Right forelimb (tissue), 1 donor: ENCODE measurements around the gene RARS2.
"Not testable (repeated sequence)": the region's sequence is repeated elsewhere in the genome, so short reads cannot be mapped to it uniquely, and the experiment has no call there.

Experiments used
- DNase-seq: peaks from one replicate; pipeline ENCODE4 v3.0.0-alpha.2; 2018

Gene RARS2

DNA sequence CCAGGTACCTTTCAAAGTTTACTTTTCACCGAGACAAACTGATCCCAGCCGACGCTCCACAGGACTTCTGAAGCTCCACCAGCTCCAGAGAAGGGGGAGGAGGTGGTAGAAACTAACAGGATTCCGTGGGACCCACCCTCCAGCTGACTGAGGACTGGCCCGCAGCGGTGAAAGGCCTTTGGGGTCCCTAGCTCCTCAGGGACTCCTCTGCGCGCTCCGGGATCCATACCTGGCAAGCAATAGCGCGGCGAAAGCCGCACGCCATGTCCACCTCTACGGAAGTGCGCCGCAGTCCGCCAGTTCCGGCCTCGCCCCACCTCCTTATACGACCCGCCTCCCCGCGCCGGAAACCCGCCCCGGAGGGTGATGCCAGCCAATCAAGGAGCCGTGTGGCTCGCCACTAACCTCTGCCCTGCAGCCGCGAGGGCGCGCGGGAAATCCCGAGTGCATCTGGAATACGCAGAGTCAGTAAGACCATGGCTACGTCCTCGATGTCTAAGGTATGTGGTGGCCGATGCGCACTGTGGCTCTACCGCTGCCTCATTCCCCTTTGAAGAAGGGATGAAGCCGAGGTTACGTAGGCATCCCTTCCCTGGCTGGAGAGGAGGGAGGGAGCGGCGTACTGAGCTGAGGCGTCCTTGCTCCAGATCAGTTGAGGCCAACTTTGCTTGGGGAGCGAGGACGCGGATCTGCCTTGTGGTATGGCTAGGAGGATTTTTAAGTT lies at the start of gene RARS2, which contains the start of gene ORC3:
Gene RARS2, minus strand, starts transcription at position 295 of the 724 bp plus-strand sequence. Its CDS starts 30 bp downstream, at position 265.
Gene ORC3, plus strand, starts transcription at position 443 of the 724 bp plus-strand sequence. Its CDS starts 34 bp downstream, at position 477.
- peak; percentile 97 for DNase-seq

DNA sequence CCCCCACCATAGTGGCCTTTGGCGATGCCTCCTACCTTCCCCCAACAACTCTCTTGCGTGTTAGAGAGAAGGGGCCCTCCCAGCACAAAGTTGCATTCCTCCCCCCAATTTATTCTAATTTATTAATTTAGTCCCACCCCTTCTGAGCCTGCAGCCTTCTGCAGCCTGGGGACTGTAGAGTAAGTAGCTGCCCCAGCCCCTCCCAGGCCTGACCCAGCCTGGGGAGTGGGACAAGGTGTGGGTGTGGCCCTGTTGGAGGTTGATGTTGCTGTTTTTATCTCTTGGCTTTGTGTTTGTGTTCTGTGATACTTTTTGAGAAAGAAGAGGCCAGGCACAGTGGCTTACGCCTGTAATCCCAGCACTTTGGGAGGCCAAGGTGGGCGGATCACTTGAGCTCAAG lies 49.6 kb upstream of the RARS2 start:
- DNase-seq = no peak

DNA sequence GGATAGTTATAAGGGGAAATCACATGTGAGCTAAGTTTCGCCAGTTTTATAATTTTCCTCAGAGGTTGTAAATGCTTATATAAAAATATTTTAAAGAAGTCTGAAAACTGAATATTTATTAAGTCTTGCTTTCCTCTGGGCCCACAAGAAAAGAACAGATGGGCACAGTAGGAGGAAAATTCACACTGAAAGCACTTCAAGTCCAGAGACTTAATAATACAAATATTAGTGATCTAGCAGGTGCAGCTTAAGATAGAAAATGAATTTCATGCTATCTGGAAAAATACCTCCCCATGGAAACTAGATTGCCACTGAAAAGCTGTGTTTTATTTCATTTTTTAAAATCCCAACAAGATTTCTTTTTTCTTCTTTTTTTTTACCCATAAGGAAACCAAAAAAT lies 47.3 kb upstream of the RARS2 start:
- no peak for DNase-seq

- DNase-seq = no peak
Observed at GRCh38 chr6:87636315-87636714, 46.5 kb upstream of the RARS2 start.

DNA sequence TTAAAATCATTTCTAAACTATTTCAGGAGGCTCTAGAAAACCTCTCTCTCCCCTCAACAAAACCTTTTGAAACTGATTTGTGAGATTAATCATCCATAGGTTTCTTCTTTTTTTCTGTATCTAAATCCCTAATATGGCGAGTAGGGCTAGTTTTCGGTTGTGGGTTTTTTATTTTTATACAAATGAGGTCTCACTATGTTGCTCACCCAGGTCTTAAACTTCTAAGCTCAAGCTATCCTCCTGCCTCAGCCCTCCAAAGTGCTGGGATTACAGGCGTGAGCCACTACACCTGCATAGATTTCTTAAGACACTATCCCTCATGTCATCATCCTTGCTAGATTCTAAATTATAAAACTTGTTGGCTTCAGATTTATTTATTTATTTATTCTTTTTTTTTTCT lies 44.1 kb upstream of the RARS2 start:
- no peak for DNase-seq

GRCh38 chr6:87630746-87631145 lies 41.0 kb upstream of the RARS2 start:
- DNase-seq = no peak

DNA sequence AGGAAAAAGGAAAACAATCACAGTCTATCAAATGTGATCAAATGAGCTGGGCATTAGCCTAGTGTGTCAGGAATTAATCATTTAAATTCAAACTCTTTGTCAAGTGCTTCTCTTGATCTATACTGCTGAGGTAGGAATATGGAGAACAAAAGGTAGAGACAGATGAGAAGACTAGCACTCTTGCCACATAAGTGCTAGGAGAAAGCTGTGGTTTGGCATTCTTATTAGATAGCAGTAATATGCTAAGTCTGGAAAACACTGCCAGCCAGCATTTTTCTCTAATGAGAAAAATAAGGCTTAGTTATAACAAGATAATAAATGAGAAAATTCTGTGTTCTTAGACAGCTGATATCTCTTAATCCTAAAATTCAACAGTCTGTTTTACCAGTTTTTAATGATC lies 39.1 kb upstream of the RARS2 start:
- no peak for DNase-seq

- no peak for DNase-seq
Observed at GRCh38 chr6:87628424-87628823, 38.6 kb upstream of the RARS2 start.

DNA sequence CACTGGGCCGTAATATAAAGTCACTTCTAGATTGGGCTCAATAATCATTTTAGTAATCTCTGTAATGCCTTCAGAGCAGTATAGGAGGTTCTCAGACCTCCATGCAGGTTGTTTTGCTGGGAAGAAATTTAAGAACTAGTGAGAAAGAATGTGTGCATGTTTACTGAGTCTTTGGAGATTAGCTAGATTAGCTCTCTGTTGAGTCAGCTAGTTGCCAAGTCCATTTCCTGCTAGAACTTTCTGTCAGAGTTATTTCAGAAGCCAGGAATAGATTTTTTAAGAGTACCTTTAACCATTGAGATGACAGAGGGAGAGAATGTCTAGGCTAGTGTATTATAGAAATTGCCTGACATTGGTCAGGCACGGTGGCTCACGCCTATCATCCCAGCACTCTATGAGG lies 33.5 kb upstream of the RARS2 start:
- no peak for DNase-seq

GRCh38 chr6:87618531-87618930 lies 28.7 kb upstream of the RARS2 start:
- DNase-seq = no peak

- DNase-seq = no peak
Observed at GRCh38 chr6:87617405-87617804, 27.6 kb upstream of the RARS2 start.

DNA sequence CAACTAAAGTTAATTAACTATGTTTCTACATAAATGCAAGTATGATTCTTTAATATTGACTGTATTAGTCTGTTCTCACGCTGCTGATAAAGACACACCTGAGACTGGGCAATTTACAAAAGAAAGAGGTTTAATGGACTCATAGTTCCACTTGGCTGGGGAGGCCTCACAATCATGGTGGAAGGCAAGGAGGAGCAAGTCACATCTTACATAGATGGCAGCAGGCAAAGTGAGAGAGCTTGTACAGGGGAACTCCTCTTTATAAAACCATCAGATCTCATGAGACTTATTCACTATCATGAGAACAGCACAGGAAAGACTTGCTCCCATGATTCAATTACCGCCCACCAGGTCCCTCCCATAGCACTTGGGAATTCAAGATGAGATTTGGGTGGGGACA lies 23.2 kb upstream of the RARS2 start:
- not testable (repeated sequence) for DNase-seq

DNA sequence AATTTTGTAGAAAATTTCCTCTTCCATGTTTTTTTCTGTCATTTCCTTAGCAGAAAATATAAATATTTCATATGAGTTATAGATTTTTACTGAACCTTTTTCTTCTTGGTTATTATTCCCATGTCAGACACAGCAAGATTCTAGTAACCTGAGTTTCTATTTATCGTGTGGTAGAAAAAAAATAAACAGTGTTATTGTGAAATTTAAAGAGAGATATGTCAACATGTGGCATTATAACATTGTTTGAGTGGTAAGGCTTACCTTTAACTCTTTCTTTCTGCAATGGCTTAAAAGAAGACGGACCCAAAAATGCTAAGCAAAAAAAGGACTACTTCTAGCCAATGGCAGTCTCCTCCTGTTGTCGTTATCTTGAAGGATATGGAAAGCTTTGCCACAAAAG lies 19.0 kb upstream of the RARS2 start:
- no peak for DNase-seq

DNA sequence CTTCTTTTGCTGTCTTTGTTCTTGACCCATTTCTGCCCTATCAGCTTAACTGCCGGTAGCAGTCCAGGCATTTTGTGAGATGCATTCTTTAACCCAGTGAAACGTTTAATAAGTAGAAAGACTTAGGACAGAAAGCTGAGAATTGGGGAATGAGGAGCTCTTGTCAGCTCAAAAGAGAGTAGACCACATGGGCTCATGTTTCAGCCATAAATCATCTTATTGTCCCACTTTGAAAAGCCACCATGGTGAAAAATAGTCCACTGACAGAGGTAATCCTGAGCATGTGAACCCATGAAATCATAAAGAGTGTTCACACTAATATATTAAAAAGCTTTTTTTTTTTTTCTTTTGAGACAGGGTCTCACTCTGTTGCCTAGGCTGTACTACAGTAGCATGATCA lies 16.4 kb upstream of the RARS2 start:
- DNase-seq = no peak

- DNase-seq = no peak
Observed at GRCh38 chr6:87600576-87600975, 10.8 kb upstream of the RARS2 start.

- DNase-seq = no peak
Observed at GRCh38 chr6:87590990-87591389, 1.2 kb upstream of the RARS2 start.

DNA sequence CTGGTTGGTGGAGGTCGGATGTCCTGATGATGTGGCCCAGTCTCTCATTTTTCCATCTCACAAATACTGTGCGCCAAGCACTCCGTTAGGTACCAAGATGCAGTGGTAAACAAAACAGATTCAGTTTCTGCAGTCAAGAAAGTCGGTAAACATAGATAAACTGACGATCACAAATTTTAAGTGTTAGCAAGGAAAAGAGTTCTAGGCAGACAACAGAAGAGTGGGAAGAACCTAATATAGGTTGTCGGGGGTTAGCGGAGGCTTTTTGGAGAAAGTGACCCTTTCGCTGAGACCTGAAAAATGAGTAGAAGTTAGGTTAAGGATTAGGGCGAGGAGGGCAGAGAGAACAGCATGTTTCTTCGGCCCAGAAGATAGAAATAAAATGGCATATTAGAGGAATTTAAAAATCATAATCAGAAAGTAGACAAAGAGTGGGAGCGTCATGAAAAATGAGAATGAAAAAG lies 662 bp upstream of the RARS2 start:
- no peak for DNase-seq

GRCh38 chr6:87588756-87589407 lies 905 bp downstream of the RARS2 start:
- no peak for DNase-seq

DNA sequence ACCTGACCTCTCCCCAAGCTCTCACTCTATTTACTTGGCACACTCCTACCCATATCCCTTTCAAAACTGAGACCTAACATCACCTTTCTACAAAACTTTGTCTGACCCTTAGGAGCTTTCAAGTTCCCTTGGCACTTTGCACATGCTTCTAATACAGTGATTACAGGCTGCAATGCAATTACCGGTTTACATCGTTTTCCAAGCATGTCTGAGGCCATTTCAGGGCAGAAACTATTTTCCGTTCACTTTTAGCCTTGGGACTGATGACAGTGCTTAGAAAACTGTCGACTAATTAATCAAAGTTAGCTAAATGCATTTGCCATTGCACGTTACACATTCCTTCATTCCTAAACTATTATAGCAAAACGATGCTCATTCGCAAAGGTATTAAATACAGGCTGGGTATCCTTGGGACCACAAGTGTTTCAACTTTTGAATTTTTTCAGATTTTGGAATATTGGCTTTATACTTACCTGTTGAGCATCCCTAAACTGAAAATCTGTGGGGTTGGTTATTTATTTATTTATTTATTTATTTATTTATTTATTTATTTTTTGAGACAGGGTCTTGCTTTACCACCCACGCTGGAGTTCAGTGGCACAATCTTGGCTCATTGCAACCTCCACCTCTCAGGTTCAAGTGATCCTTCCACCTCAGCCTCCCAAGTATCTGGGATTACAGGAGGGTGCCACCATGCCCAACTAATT lies 3.3 kb downstream of the RARS2 start:
- DNase-seq = no peak

- no peak for DNase-seq
Observed at GRCh38 chr6:87583822-87584221, 6.0 kb downstream of the RARS2 start.

DNA sequence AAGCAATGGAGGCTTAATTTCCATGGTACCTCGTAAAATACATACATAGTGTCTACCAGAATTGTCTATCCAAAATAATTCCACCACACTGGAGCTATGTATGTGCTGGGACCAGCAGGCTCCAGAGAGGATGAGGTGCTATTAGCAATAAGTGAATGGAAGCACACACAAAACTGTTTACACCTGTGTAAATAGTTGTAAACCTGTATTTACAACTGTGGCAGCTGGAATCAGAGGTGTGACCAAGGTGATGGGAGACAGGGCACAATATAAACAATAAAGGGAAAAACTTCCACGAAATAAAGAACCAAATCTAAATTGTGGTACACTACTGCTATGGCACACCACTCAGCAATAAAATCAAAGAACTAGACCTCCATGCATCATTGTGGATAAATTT lies 14.4 kb downstream of the RARS2 start:
- DNase-seq = no peak

DNA sequence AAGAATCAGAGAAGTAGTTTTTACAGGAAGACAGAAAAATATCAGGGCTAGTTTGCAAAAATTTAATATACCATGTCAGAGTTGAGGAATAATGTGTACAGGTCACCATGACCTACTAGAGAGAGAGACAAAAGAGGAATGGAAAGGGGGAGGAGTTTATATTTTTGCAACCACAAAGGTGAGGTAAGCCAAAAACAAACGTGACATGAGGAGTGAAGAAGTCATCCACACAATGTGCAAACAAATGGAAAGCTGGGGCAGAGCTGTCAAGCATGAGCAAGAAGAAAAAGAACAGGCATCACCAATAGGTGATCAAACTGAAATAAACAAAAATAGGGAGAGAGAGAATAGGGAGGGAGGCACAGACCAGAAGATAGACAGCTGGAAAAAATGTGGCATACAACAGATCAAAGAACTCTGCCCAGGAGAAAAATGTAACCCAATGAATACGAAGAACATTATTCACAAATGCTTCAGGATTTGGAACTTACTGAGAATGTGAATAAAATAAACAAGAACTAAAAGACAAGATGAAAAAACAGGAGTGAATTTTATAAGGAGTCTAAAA lies 15.5 kb downstream of the RARS2 start:
- DNase-seq = no peak

- no peak for DNase-seq
Observed at GRCh38 chr6:87573307-87574024, 16.3 kb downstream of the RARS2 start.
